ENCODE data around the gene NUP160. TPM values are rescaled to one million over a fixed set of nuclear protein-coding genes. Genes with fewer than 3 reads are reported as not detected.
"Not testable (repeated sequence)": the region's sequence is repeated elsewhere in the genome, so short reads cannot be mapped to it uniquely, and the experiment has no call there.

Gene NUP160
- total RNA-seq, 1 donor from 2014 or later = 20.4 TPM

- no peak for TF ChIP-seq CTCF (IDR thresholded peaks at IDR 0.05; ENCODE audit: insufficient read depth, low read length, poor library complexity, severe bottlenecking)
- Histone ChIP-seq H3K4me3 (ENCODE audit: low read depth, low read length) (no peak overlapping the region), H3K36me3 (ENCODE audit: control insufficient read depth, insufficient read depth, low read length) (no peaks in the 10 kb centered on the region), H3K27me3 (ENCODE audit: control insufficient read depth, insufficient read depth, low read length) (no peaks in the 10 kb centered on the region)
- no peak for DNase-seq (ENCODE audit: low read depth)
Observed at GRCh38 chr11:47870404-47870803, 22.3 kb upstream of the NUP160 start.

GRCh38 chr11:47869544-47870393 is 21.6 kb upstream of the NUP160 start:
- no peaks in the 10 kb centered on the region for H3K36me3 ChIP-seq (ENCODE audit: control insufficient read depth, insufficient read depth, low read length)
- no peaks in the 10 kb centered on the region for H3K27me3 ChIP-seq (ENCODE audit: control insufficient read depth, insufficient read depth, low read length)
- no peak for TF ChIP-seq CTCF (IDR thresholded peaks at IDR 0.05; ENCODE audit: insufficient read depth, low read length, poor library complexity, severe bottlenecking)
- no peak overlapping the region for H3K4me3 ChIP-seq (ENCODE audit: low read depth, low read length)
- no peak for DNase-seq (ENCODE audit: low read depth)

GRCh38 chr11:47867823-47868222 is 19.7 kb upstream of the NUP160 start:
- no peaks in the 10 kb centered on the region for H3K27me3 ChIP-seq (ENCODE audit: control insufficient read depth, insufficient read depth, low read length)
- H3K36me3 ChIP-seq (ENCODE audit: control insufficient read depth, insufficient read depth, low read length) = no peaks in the 10 kb centered on the region
- DNase-seq (ENCODE audit: low read depth) = no peak
- no peak overlapping the region for H3K4me3 ChIP-seq (ENCODE audit: low read depth, low read length)
- TF ChIP-seq CTCF (IDR thresholded peaks at IDR 0.05; ENCODE audit: insufficient read depth, low read length, poor library complexity, severe bottlenecking) = no peak

- not testable (repeated sequence) for H3K27me3 ChIP-seq (ENCODE audit: control insufficient read depth, insufficient read depth, low read length); DNase-seq (ENCODE audit: low read depth); H3K36me3 ChIP-seq (ENCODE audit: control insufficient read depth, insufficient read depth, low read length); H3K4me3 ChIP-seq (ENCODE audit: low read depth, low read length)
Observed at GRCh38 chr11:47866892-47867291, 18.7 kb upstream of the NUP160 start.

- H3K36me3 ChIP-seq (ENCODE audit: control insufficient read depth, insufficient read depth, low read length) = no peaks in the 10 kb centered on the region
- H3K4me3 ChIP-seq (ENCODE audit: low read depth, low read length) = no peak overlapping the region
- DNase-seq (ENCODE audit: low read depth) = no peak
- H3K27me3 ChIP-seq (ENCODE audit: control insufficient read depth, insufficient read depth, low read length) = no peaks in the 10 kb centered on the region
- no peak for TF ChIP-seq CTCF (IDR thresholded peaks at IDR 0.05; ENCODE audit: insufficient read depth, low read length, poor library complexity, severe bottlenecking)
Observed at GRCh38 chr11:47864901-47865300, 16.8 kb upstream of the NUP160 start.

- no peak for TF ChIP-seq CTCF (IDR thresholded peaks at IDR 0.05; ENCODE audit: insufficient read depth, low read length, poor library complexity, severe bottlenecking)
- Histone ChIP-seq H3K27me3 (ENCODE audit: control insufficient read depth, insufficient read depth, low read length) (no peaks in the 10 kb centered on the region), H3K36me3 (ENCODE audit: control insufficient read depth, insufficient read depth, low read length) (no peaks in the 10 kb centered on the region), H3K4me3 (ENCODE audit: low read depth, low read length) (no peak overlapping the region)
- no peak for DNase-seq (ENCODE audit: low read depth)
Observed at GRCh38 chr11:47863898-47864430, 15.8 kb upstream of the NUP160 start.

All from kidney epithelial cell (primary cell).